ENCODE results near the gene ALG12. TPM values are rescaled to one million over a fixed set of nuclear protein-coding genes. Genes with fewer than 3 reads are reported as not detected.

The ALG12 gene
- total RNA-seq, 1 donor from 2014 or later: 26.2 TPM

DNA sequence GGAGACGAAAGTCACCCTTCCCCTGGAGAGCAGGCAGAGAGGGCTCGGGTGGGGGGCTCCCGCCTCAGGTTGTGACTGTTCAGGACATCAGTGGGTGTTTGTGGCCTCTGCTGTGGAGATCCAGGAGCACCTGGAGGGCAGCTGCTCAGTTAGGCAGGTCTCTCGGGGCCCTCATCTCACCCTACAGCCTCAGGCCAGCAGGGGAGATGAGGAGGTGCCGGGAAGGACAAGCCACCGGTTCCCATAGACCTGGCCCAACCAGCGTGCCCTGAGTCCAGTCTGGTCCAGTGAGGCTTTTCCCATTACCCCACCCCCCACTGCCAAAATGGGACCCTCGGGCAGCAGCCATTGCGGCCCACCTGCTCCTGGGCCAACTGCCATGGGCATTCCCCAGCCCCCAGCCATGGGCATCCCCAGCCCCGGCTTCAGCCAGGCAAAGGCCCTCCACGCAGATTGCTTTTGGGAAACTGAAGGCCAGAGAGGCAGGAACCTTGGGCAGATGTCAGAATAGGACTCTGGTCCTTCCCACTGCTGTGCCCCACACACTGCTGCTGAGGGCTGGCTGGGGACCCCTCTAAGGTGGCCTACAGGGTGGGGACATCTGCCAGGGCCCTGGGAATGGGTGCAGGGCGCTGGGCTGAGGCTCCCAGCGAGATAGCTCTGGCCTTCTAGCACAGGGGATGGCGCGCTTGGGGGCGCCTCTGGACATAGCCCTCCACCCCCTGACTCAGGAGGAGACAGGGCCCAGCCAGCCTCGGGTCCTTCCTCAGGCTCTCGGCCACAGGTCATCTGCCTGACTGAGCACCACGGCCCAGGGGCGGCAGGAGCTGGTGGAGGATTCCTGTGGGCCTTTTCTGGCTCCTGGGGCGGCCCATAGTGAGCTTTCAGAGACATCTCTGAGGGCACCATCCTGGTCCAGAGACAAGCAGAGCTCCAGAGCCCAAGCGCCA, 47.1 kb upstream of the ALG12 start:
- Mint-ChIP-seq H3K4me3 (ENCODE audit: unreplicated experiment) (no peak overlapping the region), H3K9me3 (ENCODE audit: unreplicated experiment) (no peaks in the 10 kb centered on the region), H3K4me1 (ENCODE audit: low read depth, unreplicated experiment) (peaks cover 4% of the 10 kb centered on the region), H3K27ac (ENCODE audit: unreplicated experiment) (no peak overlapping the region), H3K36me3 (ENCODE audit: low read depth, unreplicated experiment) (peaks cover 4% of the 10 kb centered on the region), H3K27me3 (ENCODE audit: low read depth, unreplicated experiment) (no peaks in the 10 kb centered on the region)
- no peak overlapping the region for H2AFZ ChIP-seq (ENCODE audit: low read depth, low read length)
- FAIRE-seq (no peak), DNase-seq (ENCODE audit: low read depth) (no peak)
- H3K36me3 ChIP-seq (ENCODE audit: insufficient read depth, low read length): peaks cover 2% of the 10 kb centered on the region
- H3K9ac ChIP-seq (ENCODE audit: low read length): no peak overlapping the region
- H3K4me2 ChIP-seq (ENCODE audit: low read length): no peak overlapping the region
- no peak overlapping the region for H3K4me3 ChIP-seq (ENCODE audit: insufficient read depth, low read depth, low read length)
- peaks cover 38% of the 10 kb centered on the region for H3K79me2 ChIP-seq (ENCODE audit: insufficient read depth, low read length)
- TF ChIP-seq, protein P1, sequence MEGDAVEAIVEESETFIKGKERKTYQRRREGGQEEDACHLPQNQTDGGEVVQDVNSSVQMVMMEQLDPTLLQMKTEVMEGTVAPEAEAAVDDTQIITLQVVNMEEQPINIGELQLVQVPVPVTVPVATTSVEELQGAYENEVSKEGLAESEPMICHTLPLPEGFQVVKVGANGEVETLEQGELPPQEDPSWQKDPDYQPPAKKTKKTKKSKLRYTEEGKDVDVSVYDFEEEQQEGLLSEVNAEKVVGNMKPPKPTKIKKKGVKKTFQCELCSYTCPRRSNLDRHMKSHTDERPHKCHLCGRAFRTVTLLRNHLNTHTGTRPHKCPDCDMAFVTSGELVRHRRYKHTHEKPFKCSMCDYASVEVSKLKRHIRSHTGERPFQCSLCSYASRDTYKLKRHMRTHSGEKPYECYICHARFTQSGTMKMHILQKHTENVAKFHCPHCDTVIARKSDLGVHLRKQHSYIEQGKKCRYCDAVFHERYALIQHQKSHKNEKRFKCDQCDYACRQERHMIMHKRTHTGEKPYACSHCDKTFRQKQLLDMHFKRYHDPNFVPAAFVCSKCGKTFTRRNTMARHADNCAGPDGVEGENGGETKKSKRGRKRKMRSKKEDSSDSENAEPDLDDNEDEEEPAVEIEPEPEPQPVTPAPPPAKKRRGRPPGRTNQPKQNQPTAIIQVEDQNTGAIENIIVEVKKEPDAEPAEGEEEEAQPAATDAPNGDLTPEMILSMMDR (IDR thresholded peaks at IDR 0.05; ENCODE audit: insufficient read depth, low read depth, low read length): no peak
- TF ChIP-seq EZH2 (IDR thresholded peaks at IDR 0.05; ENCODE audit: insufficient read depth, low read length): no peak
- H3K9me3 ChIP-seq (ENCODE audit: insufficient read depth, low read depth, low read length): no peaks in the 10 kb centered on the region
- H3K27ac ChIP-seq (ENCODE audit: low read depth, low read length): no peak overlapping the region
- peaks cover 55% of the 10 kb centered on the region for H4K20me1 ChIP-seq (ENCODE audit: insufficient read depth, low read length)
- H3K27me3 ChIP-seq (ENCODE audit: insufficient read depth, low read length): no peaks in the 10 kb centered on the region
- peaks cover 26% of the 10 kb centered on the region for H3K4me1 ChIP-seq (ENCODE audit: insufficient read depth, low read length)

DNA sequence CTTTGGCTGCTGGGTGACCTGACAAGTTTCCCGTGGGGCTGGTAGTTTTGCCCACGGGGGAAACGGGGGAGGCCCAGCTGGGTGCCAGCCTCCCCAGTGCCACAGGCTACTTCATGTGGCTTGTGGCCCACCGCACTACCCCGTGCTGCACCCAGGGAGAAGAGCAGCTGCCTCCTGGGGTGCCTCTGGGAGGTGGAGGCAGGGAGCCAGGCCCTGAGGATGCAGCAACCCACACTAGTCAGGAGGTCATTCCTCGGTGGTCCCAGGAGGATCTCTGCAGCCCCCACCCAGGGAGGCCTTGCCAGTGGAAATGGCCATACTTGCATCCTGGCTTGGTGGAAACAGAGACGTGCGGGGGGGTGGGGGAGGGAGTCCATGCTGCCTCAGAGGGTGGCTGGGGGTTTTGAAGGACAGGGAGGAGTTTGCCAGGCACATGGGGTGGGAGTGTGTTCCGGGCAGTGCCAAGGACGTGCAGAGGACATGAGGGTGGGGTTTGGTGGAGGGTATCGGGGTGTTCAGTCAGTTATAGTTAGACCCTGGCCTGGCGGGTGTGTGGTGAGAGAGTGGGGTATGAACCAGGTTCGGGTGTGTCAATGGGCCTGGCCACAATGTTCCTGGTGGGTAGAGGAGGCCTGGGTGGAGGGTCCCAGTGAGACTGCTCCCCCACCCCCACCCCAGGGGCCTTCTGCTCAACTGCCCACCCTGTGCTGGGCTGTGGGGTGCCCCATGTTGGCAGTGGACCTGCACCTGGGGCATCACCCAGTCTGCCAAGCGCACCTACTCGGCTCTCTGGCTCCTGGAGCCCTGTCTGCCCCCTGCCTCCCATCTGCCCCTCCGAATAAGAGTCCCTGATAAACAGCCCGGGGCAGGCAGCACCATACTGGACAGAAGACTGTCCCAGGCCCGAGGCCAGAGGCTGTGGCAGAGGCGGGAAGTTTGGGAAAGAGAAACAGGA, 46.2 kb upstream of the ALG12 start:
- Histone ChIP-seq H3K9me3 (ENCODE audit: insufficient read depth, low read depth, low read length) (no peaks in the 10 kb centered on the region), H3K27me3 (ENCODE audit: insufficient read depth, low read length) (no peaks in the 10 kb centered on the region), H3K4me1 (ENCODE audit: insufficient read depth, low read length) (peaks cover 30% of the 10 kb centered on the region), H3K9ac (ENCODE audit: low read length) (no peak overlapping the region), H2AFZ (ENCODE audit: low read depth, low read length) (no peak overlapping the region), H3K27ac (ENCODE audit: low read depth, low read length) (no peak overlapping the region), H3K4me3 (ENCODE audit: insufficient read depth, low read depth, low read length) (no peak overlapping the region), H3K4me2 (ENCODE audit: low read length) (peak overlapping the region; percentile 85), H3K79me2 (ENCODE audit: insufficient read depth, low read length) (peaks cover 38% of the 10 kb centered on the region), H3K36me3 (ENCODE audit: insufficient read depth, low read length) (peaks cover 2% of the 10 kb centered on the region), H4K20me1 (ENCODE audit: insufficient read depth, low read length) (peaks cover 55% of the 10 kb centered on the region)
- H3K27ac Mint-ChIP-seq (ENCODE audit: unreplicated experiment): no peak overlapping the region
- peaks cover 3% of the 10 kb centered on the region for H3K4me1 Mint-ChIP-seq (ENCODE audit: low read depth, unreplicated experiment)
- H3K27me3 Mint-ChIP-seq (ENCODE audit: low read depth, unreplicated experiment): no peaks in the 10 kb centered on the region
- H3K36me3 Mint-ChIP-seq (ENCODE audit: low read depth, unreplicated experiment): peaks cover 4% of the 10 kb centered on the region
- peak overlapping the region; percentile 50 for H3K4me3 Mint-ChIP-seq (ENCODE audit: unreplicated experiment)
- H3K9me3 Mint-ChIP-seq (ENCODE audit: unreplicated experiment): no peaks in the 10 kb centered on the region
- FAIRE-seq: no peak
- TF ChIP-seq EZH2 (IDR thresholded peaks at IDR 0.05; ENCODE audit: insufficient read depth, low read length): no peak
- TF ChIP-seq, protein P1 (IDR thresholded peaks at IDR 0.05; ENCODE audit: insufficient read depth, low read depth, low read length): no peak
- no peak for DNase-seq (ENCODE audit: low read depth)
